Retina (tissue), 1 donor: ENCODE measurements around the gene NPIPB2.
"Not testable (repeated sequence)": the region's sequence is repeated elsewhere in the genome, so short reads cannot be mapped to it uniquely, and the experiment has no call there.

ENCODE experiments used
- DNase-seq: peaks from one replicate; pipeline ENCODE4 v3.0.0-alpha.2; 2016

The NPIPB2 gene

DNA sequence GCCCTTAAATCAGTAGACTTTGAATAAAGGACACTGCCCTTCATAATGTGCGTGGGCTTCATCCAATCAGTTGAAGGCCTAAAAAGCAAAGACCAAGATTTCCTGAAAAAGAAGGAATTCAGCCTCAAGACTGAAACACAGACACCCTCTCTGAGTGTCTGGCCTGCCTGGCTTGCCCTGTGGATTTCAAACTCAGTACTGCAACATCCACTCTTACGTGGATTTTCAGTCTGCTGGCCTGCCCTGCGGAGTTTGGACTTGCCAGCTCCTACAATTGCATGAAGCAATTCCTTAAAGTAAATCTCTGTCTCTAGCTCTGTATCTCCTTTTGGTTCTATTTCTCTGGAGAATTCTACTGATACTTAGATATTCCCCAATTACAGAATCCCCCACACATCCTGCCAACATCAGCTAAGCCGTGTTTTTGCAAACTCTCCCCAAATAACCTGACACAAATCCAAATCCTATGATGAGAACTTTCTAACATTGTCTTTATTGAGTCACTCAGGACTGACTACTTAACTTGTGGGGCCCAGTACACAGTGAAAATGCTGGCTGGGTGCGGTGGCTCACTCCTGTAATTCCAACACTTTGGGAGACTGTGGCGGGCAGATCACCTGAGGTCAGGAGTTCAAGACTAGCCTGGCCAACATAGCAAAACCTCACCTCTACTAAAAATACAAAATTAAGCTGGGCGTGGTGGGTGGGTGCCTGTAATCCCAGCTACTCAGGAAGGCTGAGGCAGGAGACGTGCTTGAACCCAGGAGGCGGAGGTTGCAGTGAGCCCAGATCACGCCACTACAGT is 15.9 kb upstream of the NPIPB2 start:
- DNase-seq = no peak

GRCh38 chr16:11956558-11956957 is 14.7 kb upstream of the NPIPB2 start:
- no peak for DNase-seq

DNA sequence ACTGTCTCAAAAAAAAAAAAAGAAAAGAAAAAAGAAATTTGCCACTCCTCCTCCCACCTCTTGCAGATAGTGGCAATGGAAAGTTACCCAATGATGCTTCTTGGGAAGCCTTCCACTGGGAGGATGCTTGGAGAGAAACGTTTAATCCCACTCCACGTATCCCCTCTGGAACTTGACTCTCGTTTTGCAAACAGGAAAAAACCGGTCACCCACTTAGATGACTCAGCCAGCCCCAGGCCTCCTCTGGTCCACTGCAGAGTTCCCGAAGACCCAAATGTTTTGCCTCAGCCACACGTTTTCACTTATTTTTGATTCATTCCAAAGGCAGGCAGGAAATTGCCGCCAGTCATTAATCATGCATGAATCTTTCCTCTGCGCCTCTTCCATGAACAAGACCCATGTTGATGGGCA is 13.9 kb upstream of the NPIPB2 start:
- no peak for DNase-seq

GRCh38 chr16:11953576-11953975 is 11.7 kb upstream of the NPIPB2 start:
- DNase-seq = not testable (repeated sequence)

DNA sequence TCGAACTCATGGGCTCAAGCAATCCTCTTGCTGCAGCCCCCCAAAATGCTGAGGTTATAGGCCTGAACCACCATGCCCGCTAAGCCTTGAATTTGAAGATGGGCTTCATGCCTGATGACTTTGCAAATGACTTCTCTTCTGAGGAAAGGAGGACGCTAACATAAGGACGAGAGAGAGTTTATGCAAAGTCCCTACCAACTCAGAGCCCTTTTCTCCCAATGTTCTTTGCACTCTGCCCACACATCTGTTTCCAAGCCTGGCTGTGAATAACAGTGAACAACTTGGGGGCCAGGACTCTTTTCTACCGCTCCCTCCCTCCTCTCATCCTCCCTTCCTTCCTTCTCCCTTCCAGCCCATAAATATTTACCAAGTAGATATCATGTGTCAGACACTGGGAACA is 8.5 kb upstream of the NPIPB2 start:
- no peak for DNase-seq

GRCh38 chr16:11949527-11949926 is 7.7 kb upstream of the NPIPB2 start:
- no peak for DNase-seq

DNA sequence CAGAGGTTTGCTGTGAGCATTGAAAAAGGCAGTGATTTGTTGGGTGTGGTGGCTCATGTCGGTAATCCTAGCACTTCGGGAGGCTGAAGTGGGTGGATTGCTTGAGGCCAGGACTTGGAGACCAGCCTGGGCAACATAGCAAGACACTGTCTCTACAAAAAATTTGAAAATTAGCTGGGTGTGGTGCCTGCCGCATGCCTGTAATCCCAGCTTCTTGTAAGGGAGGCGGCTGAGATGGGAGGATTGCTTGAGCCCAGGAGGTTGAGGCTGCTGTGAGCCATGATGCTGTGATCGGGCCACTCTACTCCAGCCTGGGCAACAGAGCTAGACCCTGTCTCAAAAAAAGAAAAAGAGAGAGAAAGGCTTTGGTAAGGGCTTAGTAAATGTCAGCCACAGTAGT is 7.0 kb upstream of the NPIPB2 start:
- no peak for DNase-seq

DNA sequence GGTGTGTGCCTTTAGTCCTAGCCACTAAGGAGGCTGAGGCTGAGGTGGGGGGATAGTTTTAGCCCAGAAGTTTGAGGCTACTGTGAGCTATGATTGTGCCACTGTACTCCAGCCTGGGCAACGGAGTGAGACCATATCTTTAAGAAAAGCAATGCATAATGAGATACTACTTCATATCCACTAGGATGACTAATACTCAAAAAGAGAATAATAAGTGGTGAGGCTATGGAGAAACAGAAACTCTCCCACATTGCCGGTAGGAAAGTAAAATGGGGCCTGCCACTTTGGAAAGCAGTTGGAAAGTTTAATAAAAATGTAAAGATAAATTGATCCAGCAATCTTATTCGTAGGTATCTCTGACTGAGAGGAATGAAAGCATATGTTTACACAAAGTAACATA is 4.6 kb upstream of the NPIPB2 start:
- no peak for DNase-seq

DNA sequence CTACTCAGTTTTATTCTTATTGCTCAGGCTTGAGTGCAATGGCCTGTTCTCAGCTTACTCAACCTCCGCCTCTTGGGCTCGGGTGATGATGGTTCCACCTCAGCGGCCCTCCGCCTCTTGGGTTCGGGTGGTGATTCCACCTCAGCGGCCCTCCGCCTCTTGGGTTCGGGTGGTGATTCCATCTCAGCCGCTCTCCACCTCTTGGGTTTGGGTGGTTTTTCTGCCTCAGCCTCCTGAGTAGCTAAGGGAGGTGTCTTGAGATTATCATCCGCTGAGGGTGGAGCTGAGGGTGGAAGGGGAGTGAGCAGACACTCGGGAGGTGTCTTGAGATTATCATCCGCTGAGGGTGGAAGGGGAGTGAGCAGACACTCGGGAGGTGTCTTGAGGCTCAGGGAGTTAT is 14.5 kb downstream of the NPIPB2 start:
- DNase-seq = not testable (repeated sequence)

- not testable (repeated sequence) for DNase-seq
Observed at GRCh38 chr16:11924046-11924445, 17.8 kb downstream of the NPIPB2 start.

DNA sequence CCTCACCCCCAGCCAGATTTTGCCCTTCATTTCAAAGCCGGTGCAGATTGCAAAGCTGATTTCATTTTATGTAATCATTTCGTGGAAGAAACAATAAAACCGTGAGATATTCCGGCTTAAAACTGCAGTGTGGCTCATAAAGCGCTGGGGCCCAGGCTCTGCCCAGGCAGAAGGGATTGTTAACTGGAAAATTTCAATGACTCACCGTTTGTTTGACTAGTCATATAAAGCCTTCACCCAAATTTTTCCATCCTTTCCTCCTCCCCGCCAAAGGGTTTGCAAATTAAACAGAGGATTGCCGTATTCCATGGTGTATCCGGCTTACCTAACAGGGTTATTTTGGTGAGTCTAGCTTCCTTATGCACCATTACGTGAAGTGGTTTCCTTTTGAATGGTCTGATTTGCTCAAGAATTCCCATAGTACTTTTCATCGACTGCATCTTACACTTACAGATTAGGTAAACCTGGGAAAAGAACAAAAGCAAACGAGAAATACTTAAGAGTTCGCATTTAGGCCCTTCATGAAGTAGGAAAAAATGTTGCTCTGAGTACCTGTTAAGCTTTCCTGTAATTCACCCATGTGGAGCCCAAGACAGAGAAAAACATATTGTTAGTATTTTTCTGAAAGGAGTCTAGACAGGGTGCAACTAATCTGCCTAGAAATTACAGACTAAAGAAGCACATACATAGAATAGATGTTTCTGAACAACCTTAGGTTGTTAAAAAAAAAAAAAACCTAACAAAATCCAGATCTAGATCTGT is 25.1 kb downstream of the NPIPB2 start:
- DNase-seq = no peak

- DNase-seq = peak; percentile 100
Observed at GRCh38 chr16:11915644-11916523, 26.0 kb downstream of the NPIPB2 start, which contains the start of gene GSPT1. Gene GSPT1 (minus strand): TSS chr16:11915956. CDS start chr16:11915720, 236 bp downstream.

DNA sequence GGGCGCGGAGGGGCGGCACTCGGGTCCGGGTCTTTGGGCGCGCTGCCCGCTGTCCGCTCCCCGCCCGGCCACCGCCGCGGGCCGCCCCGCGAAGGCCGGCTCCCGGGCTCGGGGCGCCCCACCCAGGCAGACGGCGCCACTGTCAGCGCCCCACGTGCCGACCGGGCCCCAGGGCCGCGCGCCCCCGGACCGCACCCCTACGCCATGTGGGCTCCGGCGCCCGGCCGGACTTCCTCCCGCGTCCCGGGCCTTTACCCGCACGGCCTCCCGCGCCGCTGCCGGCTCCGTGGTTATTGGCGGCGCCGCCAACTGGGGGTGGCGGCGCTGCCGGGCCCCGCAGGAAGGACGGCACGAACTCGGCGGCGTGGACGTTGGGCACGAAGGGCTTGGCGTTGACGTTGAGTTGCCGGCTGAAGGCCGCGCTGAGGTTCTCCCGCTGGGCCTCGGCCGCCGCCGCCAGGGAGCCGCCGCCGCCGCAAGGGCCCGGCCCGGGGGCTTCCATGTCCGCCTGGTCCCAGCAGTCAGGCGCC is 26.7 kb downstream of the NPIPB2 start:
- DNase-seq = no peak

- DNase-seq = peak; percentile 58
Observed at GRCh38 chr16:11914210-11915113, 27.4 kb downstream of the NPIPB2 start.

DNA sequence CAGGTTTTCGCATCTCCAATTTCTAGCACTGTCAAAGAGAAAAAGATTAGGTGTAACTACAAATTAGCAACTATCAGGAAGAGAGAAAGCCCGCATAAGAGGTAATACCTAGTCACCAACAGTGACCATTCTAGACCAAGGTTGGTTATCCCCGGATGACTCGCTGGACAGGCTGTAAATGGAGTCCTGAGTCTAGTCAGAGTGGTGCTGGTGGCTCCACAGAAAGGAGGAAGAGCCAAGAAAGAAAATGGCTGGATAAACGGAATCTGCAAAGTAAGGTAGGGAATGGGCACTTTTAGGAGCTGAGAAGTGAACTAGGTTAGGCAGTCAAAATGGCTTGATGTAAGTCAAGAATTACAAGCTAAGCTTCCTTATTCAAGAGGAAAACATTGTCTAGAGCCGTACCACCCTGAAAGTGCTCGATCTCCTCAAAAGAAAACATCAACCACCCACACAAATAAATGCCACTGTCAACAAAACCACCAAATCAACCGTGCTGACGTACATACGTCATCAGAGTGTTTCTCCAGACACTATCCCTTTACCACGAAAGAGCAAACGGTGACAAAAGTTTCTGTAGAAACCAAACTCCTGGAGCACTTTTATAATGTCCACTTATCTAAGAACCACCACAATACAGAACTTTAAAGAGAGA is 28.3 kb downstream of the NPIPB2 start:
- DNase-seq = no peak

- no peak for DNase-seq
Observed at GRCh38 chr16:11909653-11910545, 31.9 kb downstream of the NPIPB2 start.

GRCh38 chr16:11907160-11907970 is 34.5 kb downstream of the NPIPB2 start:
- no peak for DNase-seq

- DNase-seq = no peak
Observed at GRCh38 chr16:11903906-11904305, 37.9 kb downstream of the NPIPB2 start.

- DNase-seq = no peak
Observed at GRCh38 chr16:11901091-11901490, 40.8 kb downstream of the NPIPB2 start.
